NCI-H1092 treated with DMSO at 0.1 percent for 48 hours (cell line): ENCODE data around the gene NPAS1.
"Not testable (repeated sequence)": the region's sequence is repeated elsewhere in the genome, so short reads cannot be mapped to it uniquely, and the experiment has no call there.

ENCODE experiments used
- DNase-seq: peaks from one replicate; lab custom pipeline; 2025; lab: John Stamatoyannopoulos, UW

The NPAS1 gene

GRCh38 chr19:46990991-46991676 is 28.5 kb upstream of the NPAS1 start:
- peak; percentile 31 for DNase-seq

GRCh38 chr19:46992699-46993535 is 26.7 kb upstream of the NPAS1 start:
- DNase-seq, result no peak

- no peak for DNase-seq
These were observed 26.0 kb upstream of the NPAS1 start for GRCh38 chr19:46993622-46994021.

- no peak for DNase-seq
These were observed 25.4 kb upstream of the NPAS1 start for GRCh38 chr19:46994141-46994686.

GRCh38 chr19:46995492-46995891 is 24.1 kb upstream of the NPAS1 start:
- peak; percentile 18 for DNase-seq

- no peak for DNase-seq
These were observed 21.1 kb upstream of the NPAS1 start for GRCh38 chr19:46998445-46999125.

- no peak for DNase-seq
These were observed 20.3 kb upstream of the NPAS1 start for GRCh38 chr19:46999377-46999776.

GRCh38 chr19:46999878-47000277 is 19.8 kb upstream of the NPAS1 start:
- DNase-seq, result no peak

- DNase-seq, result no peak
These were observed 19.3 kb upstream of the NPAS1 start for GRCh38 chr19:47000373-47000772.

GRCh38 chr19:47001584-47001983 is 18.1 kb upstream of the NPAS1 start:
- no peak for DNase-seq

GRCh38 chr19:47002106-47002766 is 17.4 kb upstream of the NPAS1 start:
- DNase-seq, result no peak

GRCh38 chr19:47002853-47003610 is 16.6 kb upstream of the NPAS1 start:
- DNase-seq, result no peak

- no peak for DNase-seq
These were observed 15.8 kb upstream of the NPAS1 start for GRCh38 chr19:47003611-47004465.

- no peak for DNase-seq
These were observed 14.4 kb upstream of the NPAS1 start for GRCh38 chr19:47005164-47005641.

GRCh38 chr19:47005873-47006272 is 13.8 kb upstream of the NPAS1 start:
- DNase-seq, result no peak

GRCh38 chr19:47006496-47006895 is 13.1 kb upstream of the NPAS1 start:
- no peak for DNase-seq

GRCh38 chr19:47010549-47010948 is 9.1 kb upstream of the NPAS1 start:
- DNase-seq, result not testable (repeated sequence)

- DNase-seq, result no peak
These were observed 7.0 kb upstream of the NPAS1 start for GRCh38 chr19:47012617-47013016.

GRCh38 chr19:47013041-47013517 is 6.6 kb upstream of the NPAS1 start:
- peak; percentile 51 for DNase-seq

GRCh38 chr19:47018923-47019322 is 714 bp upstream of the NPAS1 start:
- DNase-seq, result no peak
